Measurements from ENCODE around the gene FAM156A. TPM values are rescaled to one million over a fixed set of nuclear protein-coding genes. Genes with fewer than 3 reads are reported as not detected.
"Not testable (repeated sequence)": the region's sequence is repeated elsewhere in the genome, so short reads cannot be mapped to it uniquely, and the experiment has no call there.

Gene FAM156A
- 10 to 100 TPM; 18.1 to 18.5 TPM for total RNA-seq
- 4.2 TPM for polyA plus RNA-seq

GRCh38 chrX:52958113-52958959, at the start of gene FAM156A:
FAM156A (minus strand) TSS chrX:52958518; CDS start chrX:52948588, 9,930 bp downstream.
- POLR2A ChIA-PET; H3K36me3 ChIP-seq (ENCODE audit: insufficient read depth, low read length); H3K4me1 Mint-ChIP-seq; H3K9me3 ChIP-seq (ENCODE audit: low read length); CTCF ChIA-PET; H3K27ac ChIP-seq (ENCODE audit: low read depth, low read length); H3K27me3 ChIP-seq (ENCODE audit: insufficient read depth, low read length, poor library complexity, severe bottlenecking); H3K27ac Mint-ChIP-seq; H3K27me3 Mint-ChIP-seq; H3K4me3 Mint-ChIP-seq; H3K4me1 ChIP-seq (ENCODE audit: insufficient read depth, low read length); H3K4me3 ChIP-seq (ENCODE audit: low read length); H3K9me3 Mint-ChIP-seq; DNase-seq; H3K36me3 Mint-ChIP-seq: not testable (repeated sequence)

- no peaks in the 10 kb centered on the region for H3K4me1 Mint-ChIP-seq
- no peaks in the 10 kb centered on the region for H3K36me3 Mint-ChIP-seq
- no peak overlapping the region for H3K4me3 Mint-ChIP-seq
- ChIA-PET POLR2A (no interaction called here), CTCF (no interaction called here)
- no peak overlapping the region for H3K4me3 ChIP-seq (ENCODE audit: low read length)
- no peaks in the 10 kb centered on the region for H3K4me1 ChIP-seq (ENCODE audit: insufficient read depth, low read length)
- no peak overlapping the region for H3K27ac ChIP-seq (ENCODE audit: low read depth, low read length)
- no peaks in the 10 kb centered on the region for H3K9me3 Mint-ChIP-seq
- H3K27ac Mint-ChIP-seq: no peak overlapping the region
- H3K36me3 ChIP-seq (ENCODE audit: insufficient read depth, low read length): no peaks in the 10 kb centered on the region
- no peak for DNase-seq
- no peaks in the 10 kb centered on the region for H3K27me3 ChIP-seq (ENCODE audit: insufficient read depth, low read length, poor library complexity, severe bottlenecking)
- no peaks in the 10 kb centered on the region for H3K9me3 ChIP-seq (ENCODE audit: low read length)
- H3K27me3 Mint-ChIP-seq: peaks cover 25 to 29% of the 10 kb centered on the region in 2 donors
Measured at GRCh38 chrX:53005327-53005726, 47.0 kb upstream of the FAM156A start.

- CTCF ChIA-PET: no interaction called here
- DNase-seq: no peak
Measured at GRCh38 chrX:53004811-53005210, 46.5 kb upstream of the FAM156A start.

GRCh38 chrX:53004038-53004437, 45.7 kb upstream of the FAM156A start:
- H3K27ac Mint-ChIP-seq: no peak overlapping the region
- Histone ChIP-seq H3K27ac (ENCODE audit: low read depth, low read length) (no peak overlapping the region), H3K27me3 (ENCODE audit: insufficient read depth, low read length, poor library complexity, severe bottlenecking) (no peaks in the 10 kb centered on the region), H3K9me3 (ENCODE audit: low read length) (no peaks in the 10 kb centered on the region), H3K4me1 (ENCODE audit: insufficient read depth, low read length) (no peaks in the 10 kb centered on the region), H3K4me3 (ENCODE audit: low read length) (no peak overlapping the region), H3K36me3 (ENCODE audit: insufficient read depth, low read length) (no peaks in the 10 kb centered on the region)
- POLR2A ChIA-PET: no interaction called here
- H3K4me1 Mint-ChIP-seq: no peaks in the 10 kb centered on the region
- peaks cover 25 to 29% of the 10 kb centered on the region in 2 donors for H3K27me3 Mint-ChIP-seq
- H3K4me3 Mint-ChIP-seq: no peak overlapping the region
- CTCF ChIA-PET: no interaction called here
- no peak for DNase-seq
- no peaks in the 10 kb centered on the region for H3K36me3 Mint-ChIP-seq
- no peaks in the 10 kb centered on the region for H3K9me3 Mint-ChIP-seq

More at GRCh38 chrX:53004811-53005210, 46.5 kb upstream of the FAM156A start:
- Histone ChIP-seq H3K4me3 (ENCODE audit: low read length) (no peak overlapping the region), H3K36me3 (ENCODE audit: insufficient read depth, low read length) (no peaks in the 10 kb centered on the region), H3K27ac (ENCODE audit: low read depth, low read length) (no peak overlapping the region), H3K9me3 (ENCODE audit: low read length) (no peaks in the 10 kb centered on the region), H3K4me1 (ENCODE audit: insufficient read depth, low read length) (no peaks in the 10 kb centered on the region), H3K27me3 (ENCODE audit: insufficient read depth, low read length, poor library complexity, severe bottlenecking) (no peaks in the 10 kb centered on the region)
- H3K36me3 Mint-ChIP-seq: no peaks in the 10 kb centered on the region
- peaks cover 25 to 29% of the 10 kb centered on the region in 2 donors for H3K27me3 Mint-ChIP-seq
- no peaks in the 10 kb centered on the region for H3K4me1 Mint-ChIP-seq
- H3K4me3 Mint-ChIP-seq: no peak overlapping the region
- no peaks in the 10 kb centered on the region for H3K9me3 Mint-ChIP-seq
- POLR2A ChIA-PET: no interaction called here
- H3K27ac Mint-ChIP-seq: no peak overlapping the region

- no peak overlapping the region for H3K27ac Mint-ChIP-seq
- no peak for DNase-seq
- Histone ChIP-seq H3K27ac (ENCODE audit: low read depth, low read length) (no peak overlapping the region), H3K4me3 (ENCODE audit: low read length) (no peak overlapping the region), H3K9me3 (ENCODE audit: low read length) (no peaks in the 10 kb centered on the region), H3K27me3 (ENCODE audit: insufficient read depth, low read length, poor library complexity, severe bottlenecking) (no peaks in the 10 kb centered on the region), H3K4me1 (ENCODE audit: insufficient read depth, low read length) (no peaks in the 10 kb centered on the region), H3K36me3 (ENCODE audit: insufficient read depth, low read length) (no peaks in the 10 kb centered on the region)
- no peak overlapping the region for H3K4me3 Mint-ChIP-seq
- H3K36me3 Mint-ChIP-seq: no peaks in the 10 kb centered on the region
- ChIA-PET CTCF (no interaction called here), POLR2A (no interaction called here)
- H3K27me3 Mint-ChIP-seq: peaks cover 29 to 33% of the 10 kb centered on the region in 2 donors
- no peaks in the 10 kb centered on the region for H3K4me1 Mint-ChIP-seq
- H3K9me3 Mint-ChIP-seq: no peaks in the 10 kb centered on the region
Measured at GRCh38 chrX:53003111-53003510, 44.8 kb upstream of the FAM156A start.

- no peak overlapping the region for H3K4me3 ChIP-seq (ENCODE audit: low read length)
- DNase-seq: no peak
- no peaks in the 10 kb centered on the region for H3K27me3 ChIP-seq (ENCODE audit: insufficient read depth, low read length, poor library complexity, severe bottlenecking)
- H3K4me3 Mint-ChIP-seq: no peak overlapping the region
- no peaks in the 10 kb centered on the region for H3K36me3 Mint-ChIP-seq
- no peaks in the 10 kb centered on the region for H3K36me3 ChIP-seq (ENCODE audit: insufficient read depth, low read length)
- no peak overlapping the region for H3K27ac ChIP-seq (ENCODE audit: low read depth, low read length)
- peaks cover 22 to 26% of the 10 kb centered on the region in 2 donors for H3K27me3 Mint-ChIP-seq
- H3K27ac Mint-ChIP-seq: no peak overlapping the region
- no peaks in the 10 kb centered on the region for H3K9me3 Mint-ChIP-seq
- ChIA-PET POLR2A (no interaction called here), CTCF (no interaction called here)
- no peaks in the 10 kb centered on the region for H3K4me1 ChIP-seq (ENCODE audit: insufficient read depth, low read length)
- H3K9me3 ChIP-seq (ENCODE audit: low read length): no peaks in the 10 kb centered on the region
- H3K4me1 Mint-ChIP-seq: no peaks in the 10 kb centered on the region
Measured at GRCh38 chrX:53001958-53002357, 43.6 kb upstream of the FAM156A start.

GRCh38 chrX:53000447-53001135, 42.3 kb upstream of the FAM156A start:
- peaks cover 0 to under 1% (median 0%) of the 10 kb centered on the region in 3 donors for H3K36me3 Mint-ChIP-seq
- H3K27ac Mint-ChIP-seq: no peak overlapping the region
- Histone ChIP-seq H3K36me3 (ENCODE audit: insufficient read depth, low read length) (no peaks in the 10 kb centered on the region), H3K27me3 (ENCODE audit: insufficient read depth, low read length, poor library complexity, severe bottlenecking) (no peaks in the 10 kb centered on the region), H3K4me3 (ENCODE audit: low read length) (no peak overlapping the region), H3K4me1 (ENCODE audit: insufficient read depth, low read length) (peaks cover 5% of the 10 kb centered on the region), H3K27ac (ENCODE audit: low read depth, low read length) (no peak overlapping the region), H3K9me3 (ENCODE audit: low read length) (no peaks in the 10 kb centered on the region)
- H3K27me3 Mint-ChIP-seq: peaks cover 22 to 23% of the 10 kb centered on the region in 2 donors
- POLR2A ChIA-PET: interaction anchor here (0.9 kb wide), 1 partner anchor 88 kb away, joined by 3 read pairs; no protein-coding TSS in a partner anchor
- H3K4me3 Mint-ChIP-seq: peak overlapping the region in 6 of 7 donors; percentile 12 to 53 (median 38)
- peaks cover 5 to 9% (median 5%) of the 10 kb centered on the region in 3 donors for H3K4me1 Mint-ChIP-seq
- CTCF ChIA-PET: interaction anchor here (1.1 to 1.5 kb wide), 2 partner anchors 11 to 14 kb away, joined by 3 read pairs; no protein-coding TSS in a partner anchor
- DNase-seq: no peak
- no peaks in the 10 kb centered on the region for H3K9me3 Mint-ChIP-seq

GRCh38 chrX:52995987-52996331, 37.6 kb upstream of the FAM156A start:
- Mint-ChIP-seq H3K9me3 (no peaks in the 10 kb centered on the region), H3K4me1 (peaks cover 18 to 29% (median 19%) of the 10 kb centered on the region in 3 donors), H3K36me3 (peaks cover 0 to 5% (median 0%) of the 10 kb centered on the region in 3 donors), H3K27ac (peak overlapping the region; percentile 93 to 100 (median 98)), H3K27me3 (peaks cover 0 to 10% of the 10 kb centered on the region in 2 donors), H3K4me3 (peak overlapping the region; percentile 89 to 99 (median 94))
- Histone ChIP-seq H3K36me3 (ENCODE audit: insufficient read depth, low read length) (no peaks in the 10 kb centered on the region), H3K4me1 (ENCODE audit: insufficient read depth, low read length) (peaks cover 17% of the 10 kb centered on the region), H3K9me3 (ENCODE audit: low read length) (no peaks in the 10 kb centered on the region), H3K27me3 (ENCODE audit: insufficient read depth, low read length, poor library complexity, severe bottlenecking) (no peaks in the 10 kb centered on the region), H3K4me3 (ENCODE audit: low read length) (peak overlapping the region; percentile 94), H3K27ac (ENCODE audit: low read depth, low read length) (peak overlapping the region; percentile 97)
- DNase-seq: no peak
- ChIA-PET POLR2A (interaction anchor here (1.0 kb wide), 1 partner anchor 61 kb away, joined by 4 read pairs; no protein-coding TSS in a partner anchor), CTCF (interaction anchor here (1.3 kb wide), 1 partner anchor 76 kb away, joined by 5 read pairs; no protein-coding TSS in a partner anchor)
